DOHH2 (cell line): Measurements from ENCODE around the gene DNMT3A.

Experiments
- H3F3A ChIP-seq: fragments of 200-600 bp; sonication (generic), shearing (Covaris generic); 2 replicates; pipeline ENCODE4 v1.6.0; 2016; ENCODE audit warnings: antibody characterized with exemption, mild to moderate bottlenecking; ENCODE audit not compliant: control insufficient read depth, insufficient read depth
- H3K27ac ChIP-seq: fragments of 200-600 bp; sonication (generic); 2 replicates; pipeline ENCODE4 v1.5.1; 2014; ENCODE audit warnings: low read depth, mild to moderate bottlenecking, low read length, moderate library complexity
- H3K27me3 ChIP-seq: fragments of 200-600 bp; sonication (generic); 2 replicates; pipeline ENCODE4 v1.6.1; 2014; ENCODE audit warnings: mild to moderate bottlenecking, low read length, mixed read lengths; ENCODE audit not compliant: control insufficient read depth
- H3K36me3 ChIP-seq: fragments of 200-600 bp; sonication (generic); 2 replicates; pipeline ENCODE4 v1.6.1; 2014; ENCODE audit warnings: mild to moderate bottlenecking, low read length, moderate library complexity, mixed read lengths; ENCODE audit not compliant: control insufficient read depth
- H3K4me1 ChIP-seq: fragments of 200-600 bp; sonication (generic); 2 replicates; pipeline ENCODE4 v1.6.1; 2014; ENCODE audit warnings: mild to moderate bottlenecking, low read length, mixed read lengths; ENCODE audit not compliant: control insufficient read depth
- H3K4me2 ChIP-seq: fragments of 200-600 bp; sonication (generic); 2 replicates; pipeline ENCODE4 v1.6.0; 2014; ENCODE audit warnings: mild to moderate bottlenecking, low read length, moderate library complexity
- H3K4me3 ChIP-seq: fragments of 200-600 bp; sonication (generic); 2 replicates; pipeline ENCODE4 v1.5.1; 2014; ENCODE audit warnings: mild to moderate bottlenecking, low read length, mixed read lengths
- H3K79me2 ChIP-seq: fragments of 200-600 bp; sonication (generic); 2 replicates; pipeline ENCODE4 v1.6.1; 2014; ENCODE audit warnings: mild to moderate bottlenecking, low read length, mixed read lengths; ENCODE audit not compliant: control insufficient read depth
- H3K9me2 ChIP-seq: fragments of 200-600 bp; sonication (generic); replicated peaks from 2 replicates; pipeline ENCODE4 v1.6.1; 2014; ENCODE audit warnings: mild to moderate bottlenecking, low read length, mixed read lengths; ENCODE audit not compliant: control insufficient read depth
- H3K9me3 ChIP-seq: fragments of 200-600 bp; sonication (generic); 2 replicates; pipeline ENCODE4 v1.6.1; 2014; ENCODE audit warnings: antibody characterized with exemption, low read length, mixed read lengths; ENCODE audit not compliant: control insufficient read depth, insufficient read depth
- H4K20me1 ChIP-seq: fragments of 200-600 bp; sonication (generic); 2 replicates; pipeline ENCODE4 v1.6.0; 2014; ENCODE audit warnings: low read depth, mild to moderate bottlenecking, antibody characterized with exemption, low read length, moderate library complexity; ENCODE audit not compliant: control insufficient read depth, insufficient read depth
- EZH2phosphoT487 ChIP-seq: fragments of 200-600 bp; sonication (generic); IDR thresholded peaks from 2 replicates; pipeline ENCODE4 v1.6.1; 2017; ENCODE audit warnings: borderline replicate concordance, mild to moderate bottlenecking, antibody characterized with exemption, low read length, moderate library complexity, mixed read lengths
- TF ChIP-seq, protein P1 (sequence below): fragments of 200-600 bp; sonication (generic); IDR thresholded peaks from one replicate; pipeline ENCODE4 v1.5.1; 2014; ENCODE audit warnings: antibody characterized with exemption, mild to moderate bottlenecking, low read depth, low read length; ENCODE audit not compliant: poor library complexity, severe bottlenecking

The DNMT3A gene

DNA sequence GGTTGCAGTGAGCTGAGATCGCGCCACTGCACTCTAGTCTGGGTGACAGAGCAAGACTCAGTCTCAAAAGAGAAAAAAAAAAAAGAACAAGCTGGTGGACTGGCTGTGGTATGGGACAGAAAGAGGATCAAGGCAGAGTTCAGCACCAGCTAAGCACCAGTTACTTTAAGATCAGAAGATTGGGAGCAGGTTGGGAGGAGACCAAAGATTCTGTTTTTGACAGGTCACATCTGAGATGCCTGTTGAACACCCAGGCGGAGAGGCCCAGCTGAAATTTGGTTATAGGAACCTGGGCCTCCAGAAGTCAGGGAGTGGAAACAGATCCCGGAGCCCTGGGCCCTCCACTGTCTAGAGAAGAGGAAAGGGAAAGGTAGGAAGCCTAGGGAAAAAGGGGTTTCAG lies 120.1 kb downstream of the DNMT3A start:
- H3F3A ChIP-seq = no peaks in the 10 kb centered on the region; the same call in 1 of the 2 replicates
- H3K4me3 ChIP-seq = no peak overlapping the region
- no peaks in the 10 kb centered on the region for H3K9me2 ChIP-seq
- H3K36me3 ChIP-seq = no peaks in the 10 kb centered on the region
- H3K9me3 ChIP-seq = no peaks in the 10 kb centered on the region
- H3K79me2 ChIP-seq = no peaks in the 10 kb centered on the region
- TF ChIP-seq EZH2phosphoT487 = no peak
- TF ChIP-seq, protein P1, sequence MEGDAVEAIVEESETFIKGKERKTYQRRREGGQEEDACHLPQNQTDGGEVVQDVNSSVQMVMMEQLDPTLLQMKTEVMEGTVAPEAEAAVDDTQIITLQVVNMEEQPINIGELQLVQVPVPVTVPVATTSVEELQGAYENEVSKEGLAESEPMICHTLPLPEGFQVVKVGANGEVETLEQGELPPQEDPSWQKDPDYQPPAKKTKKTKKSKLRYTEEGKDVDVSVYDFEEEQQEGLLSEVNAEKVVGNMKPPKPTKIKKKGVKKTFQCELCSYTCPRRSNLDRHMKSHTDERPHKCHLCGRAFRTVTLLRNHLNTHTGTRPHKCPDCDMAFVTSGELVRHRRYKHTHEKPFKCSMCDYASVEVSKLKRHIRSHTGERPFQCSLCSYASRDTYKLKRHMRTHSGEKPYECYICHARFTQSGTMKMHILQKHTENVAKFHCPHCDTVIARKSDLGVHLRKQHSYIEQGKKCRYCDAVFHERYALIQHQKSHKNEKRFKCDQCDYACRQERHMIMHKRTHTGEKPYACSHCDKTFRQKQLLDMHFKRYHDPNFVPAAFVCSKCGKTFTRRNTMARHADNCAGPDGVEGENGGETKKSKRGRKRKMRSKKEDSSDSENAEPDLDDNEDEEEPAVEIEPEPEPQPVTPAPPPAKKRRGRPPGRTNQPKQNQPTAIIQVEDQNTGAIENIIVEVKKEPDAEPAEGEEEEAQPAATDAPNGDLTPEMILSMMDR = no peak
- no peak overlapping the region for H3K27ac ChIP-seq
- H3K4me1 ChIP-seq = peaks cover 9% of the 10 kb centered on the region
- H3K27me3 ChIP-seq = peaks cover 30% of the 10 kb centered on the region
- H3K4me2 ChIP-seq = no peak overlapping the region
- no peaks in the 10 kb centered on the region for H4K20me1 ChIP-seq

DNA sequence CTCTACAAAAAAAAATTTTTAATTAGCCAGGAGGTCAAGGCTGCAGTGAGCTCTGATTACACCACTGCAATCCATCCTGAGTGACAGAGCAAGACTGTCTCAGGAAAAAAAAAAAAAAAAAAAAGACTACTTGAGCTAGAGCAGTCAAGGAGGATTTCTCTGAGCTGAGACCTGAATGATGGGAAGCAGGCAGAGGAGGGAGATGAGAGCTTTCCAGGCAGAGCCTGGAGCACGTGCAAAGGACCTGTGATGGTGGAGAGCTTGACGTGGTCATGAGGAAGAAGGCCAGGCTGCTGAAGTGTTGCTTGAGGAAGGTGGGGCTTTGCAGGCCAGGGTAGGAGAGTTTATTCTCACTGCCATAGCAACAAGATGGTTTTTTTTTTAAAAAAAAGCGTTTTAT lies 121.4 kb downstream of the DNMT3A start:
- peaks cover 31% of the 10 kb centered on the region for H3K27me3 ChIP-seq
- TF ChIP-seq, protein P1 = no peak
- no peak for TF ChIP-seq EZH2phosphoT487

DNA sequence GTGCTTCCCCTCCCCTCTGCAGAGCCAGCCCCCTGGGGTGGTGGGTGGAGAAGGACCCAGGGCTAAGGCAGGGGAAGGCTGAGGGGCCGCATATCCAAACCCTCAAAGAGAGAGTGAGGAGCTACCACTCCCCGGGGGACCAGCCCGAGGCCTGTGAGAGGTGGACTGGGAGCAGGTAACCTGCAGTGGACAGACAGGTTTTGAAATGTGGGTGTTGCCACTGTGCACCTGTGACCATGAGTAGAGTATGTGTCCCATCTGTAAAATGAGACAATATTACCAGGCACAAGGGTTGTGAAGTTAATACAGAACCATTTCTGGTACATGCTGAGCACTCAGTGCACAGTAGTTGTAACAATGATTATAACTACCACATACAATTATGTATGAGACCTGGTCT lies 122.1 kb downstream of the DNMT3A start:
- Histone ChIP-seq H3F3A (peaks cover 11% of the 10 kb centered on the region), H3K4me2 (no peak overlapping the region), H3K27me3 (peaks cover 35% of the 10 kb centered on the region), H3K4me3 (no peak overlapping the region), H3K9me3 (no peaks in the 10 kb centered on the region), H3K9me2 (no peaks in the 10 kb centered on the region), H4K20me1 (no peaks in the 10 kb centered on the region), H3K36me3 (no peaks in the 10 kb centered on the region), H3K79me2 (no peaks in the 10 kb centered on the region), H3K4me1 (peaks cover 18% of the 10 kb centered on the region), H3K27ac (no peak overlapping the region)
- TF ChIP-seq EZH2phosphoT487 = no peak
- TF ChIP-seq, protein P1 = no peak

More for the DNA sequence above, 121.4 kb downstream of the DNMT3A start:
- Histone ChIP-seq H3K9me2 (no peaks in the 10 kb centered on the region), H4K20me1 (no peaks in the 10 kb centered on the region), H3K4me1 (peaks cover 11% of the 10 kb centered on the region), H3K36me3 (no peaks in the 10 kb centered on the region), H3K27ac (no peak overlapping the region), H3K9me3 (no peaks in the 10 kb centered on the region), H3K4me2 (no peak overlapping the region), H3F3A (peaks cover 7% of the 10 kb centered on the region), H3K79me2 (no peaks in the 10 kb centered on the region), H3K4me3 (no peak overlapping the region)
